MV-4-11 (cell line): ENCODE data around the gene NFATC1.
"Not testable (repeated sequence)": the region's sequence is repeated elsewhere in the genome, so short reads cannot be mapped to it uniquely, and the experiment has no call there.

Experiments used
- DNase-seq: peaks from one replicate; lab custom pipeline; 2025; lab: John Stamatoyannopoulos, UW

NFATC1 gene

DNA sequence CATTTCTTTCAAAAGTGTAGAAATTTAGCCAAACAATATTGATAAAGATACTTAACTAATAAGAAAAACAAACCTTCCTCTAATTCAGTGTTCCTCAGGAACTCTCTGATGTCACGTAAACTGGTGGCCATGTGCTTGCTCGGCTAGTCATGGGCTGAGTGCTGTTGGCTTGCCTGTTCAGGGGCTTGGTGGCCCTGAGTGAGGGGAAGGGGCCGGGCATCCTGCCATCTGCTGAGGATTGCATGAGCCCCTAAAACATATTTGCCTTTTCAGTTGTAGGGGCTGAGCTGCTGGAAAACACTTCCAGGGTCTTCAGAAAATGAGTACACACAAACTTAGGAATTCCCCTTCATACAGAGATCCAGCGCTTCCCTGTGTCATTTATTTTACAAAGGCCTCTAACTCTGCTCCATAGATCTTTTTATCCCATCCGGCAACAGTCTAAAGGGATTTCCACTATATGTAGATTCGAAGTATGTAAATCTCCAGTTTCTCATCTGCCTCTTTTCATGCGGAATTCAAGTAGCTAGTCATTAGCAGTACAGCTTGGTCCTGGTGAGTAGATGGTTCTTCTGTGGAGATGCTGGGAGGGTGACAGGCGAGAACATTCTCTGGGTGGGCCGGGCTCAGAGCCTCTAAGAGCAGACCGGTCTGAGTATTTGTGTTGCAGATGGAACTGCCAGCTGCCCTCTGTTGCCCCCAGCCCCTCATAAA, 20.1 kb upstream of the NFATC1 start:
- DNase-seq: no peak

DNA sequence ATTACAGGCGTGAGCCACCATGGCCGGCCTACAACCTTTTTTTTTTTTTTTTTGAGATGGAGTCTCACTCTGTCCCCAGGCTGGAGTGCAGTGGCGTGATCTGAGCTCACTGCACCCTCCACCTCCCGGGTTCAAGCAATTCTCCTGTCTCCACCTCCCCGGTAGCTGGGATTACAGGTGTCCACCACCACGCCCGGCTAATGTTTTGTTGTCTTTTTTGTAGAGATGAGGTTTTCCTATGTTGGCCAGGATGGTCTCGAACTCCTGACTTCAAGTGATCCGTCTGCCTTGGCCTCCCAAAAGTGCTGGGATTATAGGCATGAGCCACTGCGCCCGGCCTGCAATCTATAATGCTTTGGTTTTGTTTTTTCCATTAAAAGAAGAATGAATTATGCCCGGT, 19.1 kb upstream of the NFATC1 start:
- not testable (repeated sequence) for DNase-seq

GRCh38 chr18:79377187-79377891, 18.4 kb upstream of the NFATC1 start:
- DNase-seq: no peak

DNA sequence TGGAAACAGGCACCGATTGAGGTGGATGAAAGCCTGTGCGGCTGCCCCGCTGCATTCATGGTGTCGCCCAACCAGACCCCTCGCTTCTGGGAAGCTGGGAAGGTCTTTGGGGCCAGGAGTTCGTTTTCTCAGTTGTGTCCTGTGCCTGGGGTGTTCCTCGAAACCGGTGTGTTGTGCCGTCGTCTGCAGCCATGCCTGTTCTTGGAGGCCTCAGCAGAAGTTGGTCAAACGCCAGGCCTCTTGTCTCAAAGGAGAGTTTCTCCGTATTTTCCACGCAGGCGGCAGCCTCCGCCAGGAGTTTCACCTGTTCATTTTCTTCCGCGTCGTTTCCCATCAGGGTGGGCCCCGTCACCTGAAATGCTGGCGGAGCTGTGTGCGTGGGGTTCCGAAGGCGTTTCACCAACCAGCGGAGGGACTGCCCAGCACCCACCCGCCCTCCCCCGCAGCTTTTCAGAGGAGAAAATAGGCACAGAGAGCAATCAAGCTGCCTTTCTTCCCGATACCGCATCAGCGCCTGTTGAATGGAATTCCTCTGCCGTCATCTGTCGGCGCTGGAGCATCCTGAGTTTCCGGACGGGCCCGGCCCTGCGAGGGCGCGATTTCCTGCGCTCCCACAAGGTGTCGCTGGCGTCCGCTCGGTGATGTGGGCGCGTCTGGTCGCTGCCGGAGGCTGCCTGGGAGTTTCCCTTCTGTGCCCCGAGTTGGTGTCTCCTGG, 17.0 kb upstream of the NFATC1 start:
- DNase-seq: peak; percentile 14

DNA sequence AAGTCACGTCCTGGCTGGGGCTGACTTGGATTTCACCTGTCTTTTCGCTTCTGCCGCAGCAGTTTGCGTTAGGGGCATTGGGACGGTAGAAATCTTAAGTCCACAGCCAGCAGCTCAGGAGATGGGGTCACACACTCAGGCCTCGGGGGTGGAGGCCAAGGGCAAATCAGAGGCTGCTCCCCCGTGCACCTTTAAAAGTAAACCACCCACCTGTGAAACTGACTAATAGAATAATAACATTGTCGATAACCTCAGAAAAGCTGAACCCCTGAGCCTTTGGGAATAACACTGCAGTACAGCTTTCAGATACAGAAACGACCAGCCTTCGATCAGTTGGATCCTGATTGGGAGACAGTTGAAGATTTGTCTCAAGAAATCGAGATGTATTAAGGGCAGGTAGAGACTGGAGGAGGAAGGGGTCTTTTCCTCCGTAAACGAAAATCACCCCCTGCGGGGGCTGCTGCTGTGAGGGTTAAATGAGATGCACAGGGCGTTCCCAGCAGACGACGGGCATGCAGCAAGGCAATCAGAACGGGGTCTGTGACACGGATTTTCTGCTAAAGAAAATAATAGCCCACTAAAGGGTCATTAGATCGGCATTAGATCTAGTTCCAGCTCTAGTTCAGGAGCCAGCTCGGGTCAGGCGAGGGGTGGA, 16.4 kb upstream of the NFATC1 start:
- DNase-seq: no peak

DNA sequence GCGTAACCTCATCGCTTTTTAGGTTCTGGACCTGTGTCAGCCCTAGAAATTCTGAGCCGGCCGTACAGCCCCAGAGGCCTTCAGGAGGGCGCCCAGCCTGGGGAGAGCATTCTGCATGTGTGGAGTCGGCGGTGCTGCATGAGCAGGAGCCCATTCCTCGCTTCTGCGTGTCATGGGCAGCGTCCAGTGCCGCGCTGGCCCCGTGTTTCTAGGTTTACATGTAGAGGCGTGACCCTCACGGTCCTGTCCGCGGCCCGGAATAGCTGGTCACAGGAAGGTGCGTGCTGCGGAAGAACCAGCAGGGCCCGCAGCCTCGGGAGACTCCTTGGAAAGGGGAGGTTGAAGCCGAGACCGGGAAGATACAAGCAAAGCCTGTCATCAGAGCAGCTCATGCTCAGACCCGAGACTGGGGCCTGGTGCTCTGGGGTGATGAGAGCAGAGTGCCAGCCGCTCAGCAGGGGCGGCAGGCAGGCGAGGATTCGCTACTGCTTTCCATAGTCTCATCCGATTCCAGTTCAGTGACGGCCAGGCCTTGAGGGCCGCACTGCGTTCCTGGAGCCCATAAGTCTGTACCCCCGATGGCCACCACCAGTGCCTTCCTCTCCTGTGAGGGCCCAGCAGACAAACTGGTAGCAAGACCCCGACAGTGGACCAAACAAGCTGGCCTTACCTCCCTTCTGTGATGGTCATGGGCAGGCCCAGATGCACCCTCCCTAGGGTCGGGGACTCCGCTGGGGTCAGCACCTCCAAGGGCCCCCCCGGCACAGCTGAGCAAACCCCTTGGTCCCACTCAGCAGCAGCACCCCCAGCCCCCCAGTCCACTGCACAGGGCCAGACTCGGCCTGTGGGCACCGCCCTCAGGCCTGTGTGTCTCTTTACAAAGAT, 15.6 kb upstream of the NFATC1 start:
- DNase-seq: no peak

GRCh38 chr18:79380816-79381806, 14.6 kb upstream of the NFATC1 start:
- DNase-seq: peak; percentile 21

DNA sequence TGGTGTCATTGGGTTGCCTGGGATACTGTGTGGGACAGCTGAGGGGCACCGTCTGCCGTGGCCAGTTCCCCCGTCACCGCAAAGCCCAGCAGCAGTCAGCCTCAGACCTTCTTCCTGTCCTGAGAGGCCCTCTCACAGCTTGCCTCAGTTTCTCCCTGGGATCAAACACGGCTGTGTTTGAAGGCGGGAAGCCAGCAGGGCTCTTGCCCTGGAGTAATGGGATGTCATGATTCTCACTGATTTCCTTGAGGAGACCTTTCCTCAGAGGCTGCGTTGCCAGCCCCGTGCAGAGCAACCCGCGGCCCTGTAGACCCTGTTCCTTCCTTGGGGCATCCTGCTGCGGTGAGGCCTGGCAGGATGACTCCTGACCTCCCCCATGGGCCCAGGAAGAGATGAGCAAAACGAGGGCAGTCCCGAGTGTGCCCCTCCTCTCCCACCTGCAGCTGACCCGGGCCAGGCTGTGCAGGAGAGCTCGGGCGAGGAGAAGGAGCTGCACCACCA, 13.9 kb upstream of the NFATC1 start:
- no peak for DNase-seq

- no peak for DNase-seq
Measured at GRCh38 chr18:79382681-79383387, 12.9 kb upstream of the NFATC1 start.

DNA sequence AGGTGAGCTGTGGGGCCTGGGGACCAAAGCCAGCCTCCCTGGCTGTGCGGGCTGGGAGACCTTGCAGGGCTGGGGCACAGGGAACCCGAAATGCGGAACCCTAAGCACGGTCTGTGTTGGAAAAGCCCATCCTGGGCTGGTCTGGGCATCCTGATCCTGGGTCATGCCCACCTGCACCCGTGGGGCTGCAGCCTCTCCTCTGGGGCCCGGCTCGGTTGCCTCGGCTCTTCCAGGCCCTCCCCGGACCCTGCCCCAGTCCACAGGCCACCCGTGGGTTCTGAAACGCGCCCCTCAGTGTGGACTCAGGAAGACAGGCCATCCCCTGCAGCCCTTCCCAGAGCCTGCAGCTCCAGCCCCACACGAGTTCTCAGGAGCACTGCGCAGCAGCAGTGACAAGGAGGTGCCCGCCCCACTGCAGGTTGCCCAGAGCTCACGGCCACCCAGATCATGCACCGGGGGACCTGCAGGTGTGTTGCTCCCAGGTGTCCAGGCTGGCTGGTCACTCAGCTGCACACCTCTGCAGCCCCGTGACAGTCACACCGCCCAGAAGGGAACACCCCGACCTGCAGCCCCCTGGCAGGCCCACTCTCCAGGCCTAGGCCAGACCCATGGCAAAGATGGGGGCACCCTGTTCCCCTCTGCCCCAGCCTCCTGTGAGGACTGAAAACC, 12.2 kb upstream of the NFATC1 start:
- no peak for DNase-seq

DNA sequence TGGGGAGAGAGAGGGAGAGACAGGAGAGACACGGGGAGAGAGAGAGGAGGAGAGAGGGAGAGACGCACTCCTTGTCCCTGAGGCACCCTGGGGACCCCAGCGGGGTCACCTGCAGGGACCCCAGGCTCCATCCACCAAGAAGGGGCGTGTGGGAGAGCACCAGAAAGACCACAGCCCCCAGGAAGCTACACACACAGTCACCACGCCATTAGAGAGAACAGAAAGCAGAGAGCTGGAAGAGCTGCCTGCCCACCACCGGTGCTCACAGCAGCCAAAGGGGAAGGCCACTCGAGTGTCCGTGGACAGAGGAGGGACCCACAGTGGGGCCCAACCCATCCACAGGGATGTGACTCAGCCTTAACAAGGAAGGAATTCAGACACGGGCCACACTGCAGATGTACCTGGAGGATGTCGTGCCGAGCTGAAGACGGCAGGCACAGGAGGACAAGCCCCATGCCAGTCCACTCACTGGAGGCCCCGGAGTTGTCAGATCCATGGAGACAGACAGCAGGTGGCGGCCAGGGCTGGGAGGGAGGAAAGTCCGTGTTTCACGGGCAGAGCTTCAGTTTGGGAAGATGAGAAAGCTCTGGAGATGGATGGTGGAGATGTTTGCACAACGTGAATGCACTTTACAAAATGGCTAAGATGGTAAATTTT, 11.5 kb upstream of the NFATC1 start:
- no peak for DNase-seq

DNA sequence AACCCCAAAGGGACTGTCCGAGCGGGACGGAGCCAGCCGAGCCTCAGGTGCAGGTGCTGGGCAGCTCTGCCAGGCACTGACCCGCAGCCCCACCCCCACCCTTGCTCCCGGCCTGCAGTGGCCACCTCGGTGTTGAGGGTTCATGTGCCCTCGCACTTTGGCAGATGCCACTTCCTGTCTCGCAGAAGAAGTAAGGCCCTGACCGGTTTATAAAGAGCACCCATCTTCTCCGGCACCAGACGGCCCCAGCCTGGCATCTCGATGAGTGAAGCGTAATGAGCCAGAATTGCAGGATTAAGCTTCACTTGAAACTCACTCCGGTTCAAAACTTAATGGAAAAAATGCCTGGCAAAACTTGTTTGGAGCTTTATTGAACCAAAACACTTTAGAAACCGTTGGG, 10.9 kb upstream of the NFATC1 start:
- DNase-seq: no peak

DNA sequence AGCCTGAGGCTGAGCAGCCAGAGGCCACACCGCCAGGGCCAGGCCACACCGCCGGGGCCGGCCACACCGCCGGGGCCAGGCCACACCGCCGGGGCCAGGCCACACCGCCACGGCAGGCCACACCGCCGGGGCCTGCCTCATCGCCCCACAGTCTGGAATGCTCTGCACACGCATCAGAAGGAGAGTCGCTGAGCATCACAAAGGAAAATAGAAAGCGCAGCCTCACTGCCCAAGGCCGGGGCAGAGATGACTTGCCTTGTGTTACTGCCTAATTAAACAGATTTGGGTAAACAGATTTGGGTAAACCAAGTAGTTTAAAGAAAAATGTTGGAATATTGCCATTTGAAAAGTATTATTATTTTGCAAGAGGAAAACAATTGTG, 10.4 kb upstream of the NFATC1 start:
- DNase-seq: no peak

DNA sequence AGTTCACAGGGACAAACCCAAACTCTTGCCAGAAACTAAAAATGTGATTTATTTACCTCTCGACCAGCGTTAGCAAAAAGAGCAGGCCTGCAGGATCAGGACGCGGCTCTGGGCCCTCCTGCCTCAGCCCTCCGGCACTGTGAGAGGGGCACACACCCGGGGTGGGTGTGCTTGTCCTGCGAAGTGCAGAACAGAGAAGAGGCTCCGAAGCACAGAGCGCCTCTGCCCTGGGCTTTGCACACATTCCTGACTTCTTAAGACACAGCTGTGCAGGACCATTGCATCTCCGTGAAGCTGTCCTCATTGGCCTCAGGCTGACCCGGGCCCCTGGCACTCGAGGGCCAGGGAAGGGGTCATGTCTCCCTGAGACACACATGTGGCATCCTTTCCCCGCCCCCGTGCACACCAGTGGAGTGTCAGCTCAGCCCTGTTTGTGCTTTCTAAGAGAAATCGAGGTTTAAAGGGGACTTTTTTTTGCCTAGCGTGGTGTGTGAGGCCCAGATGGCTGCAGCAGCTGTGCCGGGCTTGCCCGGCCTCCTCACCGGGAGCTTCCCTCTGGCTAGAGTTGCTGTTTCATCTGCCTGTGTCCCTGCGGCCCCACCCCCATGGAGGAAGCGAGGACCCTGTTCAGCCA, 9.9 kb upstream of the NFATC1 start:
- no peak for DNase-seq

DNA sequence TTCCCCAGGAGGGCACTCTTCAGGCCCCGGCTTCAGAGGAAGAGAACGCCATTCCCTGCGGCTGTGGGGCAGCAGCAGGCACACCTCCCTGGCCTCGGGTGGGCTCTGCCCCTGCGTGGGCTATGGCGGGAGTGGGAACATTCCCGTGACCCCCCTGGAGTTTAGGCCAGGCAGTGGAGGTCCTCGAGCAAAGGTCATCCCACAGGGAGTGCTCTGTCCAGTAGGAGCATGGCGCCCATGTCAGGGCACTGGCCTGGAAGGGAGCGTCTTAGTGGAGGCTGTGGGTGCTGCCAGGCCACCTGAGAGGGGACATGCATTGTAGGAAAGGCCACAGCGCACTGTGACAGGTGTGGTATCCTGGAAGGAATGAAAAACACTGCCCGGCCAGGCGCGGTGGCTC, 9.2 kb upstream of the NFATC1 start:
- no peak for DNase-seq

DNA sequence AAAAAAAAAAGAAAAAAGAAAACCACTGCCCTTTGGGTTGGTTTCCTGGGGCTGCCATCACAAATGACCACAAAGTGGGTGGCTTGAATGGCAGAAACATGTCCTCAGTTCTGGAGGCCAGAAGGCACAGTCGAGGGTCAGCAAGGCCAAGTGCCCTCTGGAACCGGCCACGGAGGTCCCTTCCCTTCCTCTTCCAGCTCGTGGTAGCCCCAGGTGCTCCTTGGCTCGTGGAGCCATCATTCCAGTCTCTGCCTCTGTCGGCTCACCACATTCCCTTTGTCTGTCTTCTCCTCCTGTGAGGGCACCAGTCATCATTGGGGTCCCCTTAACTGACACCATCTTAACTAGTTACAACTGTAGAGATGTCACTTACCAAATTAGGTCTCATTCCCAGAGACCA, 8.5 kb upstream of the NFATC1 start:
- no peak for DNase-seq

GRCh38 chr18:79387615-79388014, 8.1 kb upstream of the NFATC1 start:
- DNase-seq: no peak

GRCh38 chr18:79388043-79388442, 7.7 kb upstream of the NFATC1 start:
- no peak for DNase-seq
